AG04450 (cell line): ENCODE data around the gene IL1RN. TPM values are rescaled to one million over a fixed set of nuclear protein-coding genes. Genes with fewer than 3 reads are reported as not detected.

Experiments used
- CTCF ChIA-PET: fragments of 300-600, 350-600 bp; formaldehyde crosslinking; extraction: SDS; loops from one replicate; lab custom pipeline; 2022; ENCODE audit warnings: antibody characterized with exemption, inconsistent platforms; lab: Charles Lee
- POLR2A ChIA-PET: fragments of 350-600 bp; formaldehyde crosslinking; extraction: SDS; loops from one replicate; lab custom pipeline; 2021; ENCODE audit warnings: antibody characterized with exemption, inconsistent platforms; lab: Yijun Ruan, JAX
- DNase-seq: peaks from one replicate; pipeline ENCODE4 v3.0.0-alpha.2; 2011; ENCODE audit warnings: low read depth, low spot score
- H3K27ac ChIP-seq: one replicate; pipeline ENCODE4 v1.5.1; 2012; ENCODE audit warnings: low read depth, low read length, control low read depth
- H3K27me3 ChIP-seq: one replicate; pipeline ENCODE4 v1.6.0; 2012; ENCODE audit warnings: low read length; ENCODE audit not compliant: control insufficient read depth, insufficient read depth
- H3K4me3 ChIP-seq: 2 replicates; pipeline ENCODE4 v1.5.1; 2011; ENCODE audit warnings: mild to moderate bottlenecking, low read depth, low read length, control low read depth
- H3K9me3 ChIP-seq: 2 replicates; pipeline ENCODE4 v1.5.1; 2012; ENCODE audit warnings: low read length; ENCODE audit not compliant: control insufficient read depth, insufficient read depth
- polyA plus RNA-seq: library from polyadenylated mRNA; depleted of rRNA; stranded (reverse); fragments of >200 nt; gene quantifications from 2 replicates; pipeline ENCODE4 v1.2.3, GENCODE V29; 2011
- TF ChIP-seq, protein P1 (sequence below): IDR thresholded peaks from 2 replicates; pipeline ENCODE4 v1.5.1; 2011; ENCODE audit warnings: low read depth, low read length, control low read depth, inconsistent platforms

The IL1RN gene
- polyA plus RNA-seq, 1 experiment = not detected

GRCh38 chr2:113176696-113177355, 49.4 kb downstream of the IL1RN start:
- TF ChIP-seq, protein P1, sequence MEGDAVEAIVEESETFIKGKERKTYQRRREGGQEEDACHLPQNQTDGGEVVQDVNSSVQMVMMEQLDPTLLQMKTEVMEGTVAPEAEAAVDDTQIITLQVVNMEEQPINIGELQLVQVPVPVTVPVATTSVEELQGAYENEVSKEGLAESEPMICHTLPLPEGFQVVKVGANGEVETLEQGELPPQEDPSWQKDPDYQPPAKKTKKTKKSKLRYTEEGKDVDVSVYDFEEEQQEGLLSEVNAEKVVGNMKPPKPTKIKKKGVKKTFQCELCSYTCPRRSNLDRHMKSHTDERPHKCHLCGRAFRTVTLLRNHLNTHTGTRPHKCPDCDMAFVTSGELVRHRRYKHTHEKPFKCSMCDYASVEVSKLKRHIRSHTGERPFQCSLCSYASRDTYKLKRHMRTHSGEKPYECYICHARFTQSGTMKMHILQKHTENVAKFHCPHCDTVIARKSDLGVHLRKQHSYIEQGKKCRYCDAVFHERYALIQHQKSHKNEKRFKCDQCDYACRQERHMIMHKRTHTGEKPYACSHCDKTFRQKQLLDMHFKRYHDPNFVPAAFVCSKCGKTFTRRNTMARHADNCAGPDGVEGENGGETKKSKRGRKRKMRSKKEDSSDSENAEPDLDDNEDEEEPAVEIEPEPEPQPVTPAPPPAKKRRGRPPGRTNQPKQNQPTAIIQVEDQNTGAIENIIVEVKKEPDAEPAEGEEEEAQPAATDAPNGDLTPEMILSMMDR = no peak
- Histone ChIP-seq H3K27me3 (peaks cover 25% of the 10 kb centered on the region), H3K27ac (no peak overlapping the region), H3K4me3 (no peak overlapping the region), H3K9me3 (no peaks in the 10 kb centered on the region)
- DNase-seq = no peak
- CTCF ChIA-PET = interaction anchor here (1.1 kb wide), 1 partner anchor 39 kb away, joined by 7 read pairs; no protein-coding TSS in a partner anchor
- POLR2A ChIA-PET = no interaction called here

GRCh38 chr2:113178069-113178746, 50.8 kb downstream of the IL1RN start:
- Histone ChIP-seq H3K9me3 (no peaks in the 10 kb centered on the region), H3K4me3 (no peak overlapping the region), H3K27me3 (peaks cover 22% of the 10 kb centered on the region), H3K27ac (no peak overlapping the region)
- DNase-seq = no peak
- POLR2A ChIA-PET = no interaction called here
- CTCF ChIA-PET = interaction anchor here (1.2 kb wide), 1 partner anchor 212 kb away, joined by 5 read pairs; no protein-coding TSS in a partner anchor
- TF ChIP-seq, protein P1 = no peak

DNA sequence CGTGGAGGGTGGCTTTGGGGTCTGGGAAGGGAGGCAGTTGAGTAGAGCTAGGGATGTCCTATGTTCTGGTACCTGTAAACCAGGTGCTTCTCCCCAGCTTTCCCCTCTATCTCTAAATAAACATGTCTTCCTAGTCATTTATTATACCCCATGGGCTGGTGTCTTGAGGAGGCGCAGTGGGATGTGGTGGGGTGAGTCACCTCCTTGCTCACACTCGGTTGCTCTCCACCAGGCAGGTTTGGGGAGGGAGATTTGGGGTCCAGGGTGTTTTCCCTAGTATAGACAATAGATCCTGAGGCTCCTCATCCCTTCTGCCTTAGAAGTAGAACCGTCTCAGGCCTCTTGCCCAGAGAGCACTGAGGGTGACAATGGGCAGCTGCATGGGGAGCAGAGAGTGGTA, 51.5 kb downstream of the IL1RN start:
- H3K27me3 ChIP-seq = peaks cover 22% of the 10 kb centered on the region
- ChIA-PET CTCF (interaction anchor here (1.2 kb wide), 1 partner anchor 211 kb away, joined by 5 read pairs; no protein-coding TSS in a partner anchor), POLR2A (no interaction called here)

DNA sequence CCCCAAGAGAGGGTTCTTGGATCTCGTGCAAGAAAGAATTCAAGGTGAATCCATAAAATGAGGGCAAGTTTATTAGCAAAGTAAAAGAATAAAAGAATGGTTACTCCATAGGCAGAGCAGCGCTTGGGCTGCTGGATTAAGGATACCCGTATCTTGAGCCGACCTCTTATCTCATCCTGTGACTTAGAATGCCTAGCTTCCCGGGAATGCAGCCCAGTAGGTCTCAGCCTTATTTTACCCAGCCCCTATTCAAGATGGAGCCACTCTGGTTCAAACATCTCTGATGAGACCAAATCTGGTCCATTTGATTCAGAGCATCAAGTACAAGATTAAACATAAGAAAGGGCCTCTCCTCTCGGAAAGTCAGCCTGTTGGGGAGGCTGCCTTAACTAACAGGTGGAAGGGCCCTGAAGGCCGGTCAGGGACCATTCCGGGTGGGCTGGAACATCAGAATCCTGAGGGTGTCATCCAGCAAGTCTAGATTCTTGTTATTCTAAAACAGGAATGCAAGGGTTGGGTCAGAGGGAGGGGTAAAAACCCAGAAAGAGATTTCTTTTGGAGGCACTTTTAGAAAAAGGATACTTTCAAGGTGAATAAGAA, 52.1 kb downstream of the IL1RN start:
- ChIA-PET POLR2A (no interaction called here), CTCF (interaction anchor here (1.6 kb wide), 1 partner anchor 24 kb away, joined by 3 read pairs; no protein-coding TSS in a partner anchor)
- Histone ChIP-seq H3K4me3 (no peak overlapping the region), H3K27ac (no peak overlapping the region), H3K27me3 (peaks cover 19% of the 10 kb centered on the region), H3K9me3 (no peaks in the 10 kb centered on the region)
- TF ChIP-seq, protein P1 = no peak
- DNase-seq = no peak

More for the DNA sequence above, 51.5 kb downstream of the IL1RN start:
- H3K4me3 ChIP-seq = no peak overlapping the region
- DNase-seq = no peak
- H3K27ac ChIP-seq = no peak overlapping the region
- H3K9me3 ChIP-seq = no peaks in the 10 kb centered on the region
- TF ChIP-seq, protein P1 = no peak
